ENCODE results near the gene IGF2BP2.
"Not testable (repeated sequence)": the region's sequence is repeated elsewhere in the genome, so short reads cannot be mapped to it uniquely, and the experiment has no call there.

The IGF2BP2 gene

GRCh38 chr3:185851046-185851445 lies 26.2 kb upstream of the IGF2BP2 start:
- TF ChIP-seq GATA1 (IDR thresholded peaks at IDR 0.05; ENCODE audit: low read depth, low read length) (no peak), POLR2A (IDR thresholded peaks at IDR 0.05; ENCODE audit: low read length) (no peak)
- DNase-seq, result no peak

GRCh38 chr3:185847506-185847905 lies 22.7 kb upstream of the IGF2BP2 start:
- no peak for TF ChIP-seq POLR2A (IDR thresholded peaks at IDR 0.05; ENCODE audit: low read length)
- no peak for TF ChIP-seq GATA1 (IDR thresholded peaks at IDR 0.05; ENCODE audit: low read depth, low read length)
- no peak for DNase-seq

GRCh38 chr3:185846037-185846436 lies 21.2 kb upstream of the IGF2BP2 start:
- no peak for TF ChIP-seq GATA1 (IDR thresholded peaks at IDR 0.05; ENCODE audit: low read depth, low read length)
- no peak for TF ChIP-seq POLR2A (IDR thresholded peaks at IDR 0.05; ENCODE audit: low read length)
- peak in 1 of 2 experiments; percentile 15 for DNase-seq

GRCh38 chr3:185844051-185844450 lies 19.2 kb upstream of the IGF2BP2 start:
- TF ChIP-seq POLR2A (IDR thresholded peaks at IDR 0.05; ENCODE audit: low read length) (no peak), GATA1 (IDR thresholded peaks at IDR 0.05; ENCODE audit: low read depth, low read length) (no peak)
- no peak for DNase-seq

GRCh38 chr3:185843635-185844034 lies 18.8 kb upstream of the IGF2BP2 start:
- no peak for DNase-seq
- TF ChIP-seq GATA1 (IDR thresholded peaks at IDR 0.05; ENCODE audit: low read depth, low read length) (no peak), POLR2A (IDR thresholded peaks at IDR 0.05; ENCODE audit: low read length) (no peak)

- DNase-seq, result no peak
- TF ChIP-seq GATA1 (IDR thresholded peaks at IDR 0.05; ENCODE audit: low read depth, low read length), result no peak
- no peak for TF ChIP-seq POLR2A (IDR thresholded peaks at IDR 0.05; ENCODE audit: low read length)
Measured at GRCh38 chr3:185843126-185843525, 18.3 kb upstream of the IGF2BP2 start.

- no peak for DNase-seq
- TF ChIP-seq GATA1 (IDR thresholded peaks at IDR 0.05; ENCODE audit: low read depth, low read length) (no peak), POLR2A (IDR thresholded peaks at IDR 0.05; ENCODE audit: low read length) (no peak)
Measured at GRCh38 chr3:185842241-185842640, 17.4 kb upstream of the IGF2BP2 start.

- not testable (repeated sequence) for DNase-seq
Measured at GRCh38 chr3:185838417-185838989, 13.7 kb upstream of the IGF2BP2 start.

- TF ChIP-seq GATA1 (IDR thresholded peaks at IDR 0.05; ENCODE audit: low read depth, low read length), result no peak
- TF ChIP-seq POLR2A (IDR thresholded peaks at IDR 0.05; ENCODE audit: low read length), result no peak
- no peak for DNase-seq
Measured at GRCh38 chr3:185837414-185837813, 12.6 kb upstream of the IGF2BP2 start.

GRCh38 chr3:185831990-185832389 lies 7.1 kb upstream of the IGF2BP2 start:
- TF ChIP-seq GATA1 (IDR thresholded peaks at IDR 0.05; ENCODE audit: low read depth, low read length) (no peak), POLR2A (IDR thresholded peaks at IDR 0.05; ENCODE audit: low read length) (no peak)
- DNase-seq, result peak in 1 of 2 experiments; percentile 23

GRCh38 chr3:185831195-185831594 lies 6.4 kb upstream of the IGF2BP2 start:
- TF ChIP-seq GATA1 (IDR thresholded peaks at IDR 0.05; ENCODE audit: low read depth, low read length), result no peak
- no peak for TF ChIP-seq POLR2A (IDR thresholded peaks at IDR 0.05; ENCODE audit: low read length)
- no peak for DNase-seq

GRCh38 chr3:185830018-185830797 lies 5.4 kb upstream of the IGF2BP2 start:
- no peak for DNase-seq
- no peak for TF ChIP-seq POLR2A (IDR thresholded peaks at IDR 0.05; ENCODE audit: low read length)
- no peak for TF ChIP-seq GATA1 (IDR thresholded peaks at IDR 0.05; ENCODE audit: low read depth, low read length)

GRCh38 chr3:185828755-185829154 lies 3.9 kb upstream of the IGF2BP2 start:
- TF ChIP-seq POLR2A (IDR thresholded peaks at IDR 0.05; ENCODE audit: low read length) (no peak), GATA1 (IDR thresholded peaks at IDR 0.05; ENCODE audit: low read depth, low read length) (no peak)

GRCh38 chr3:185827595-185828344 lies 2.9 kb upstream of the IGF2BP2 start:
- no peak for TF ChIP-seq GATA1 (IDR thresholded peaks at IDR 0.05; ENCODE audit: low read depth, low read length)
- peak in 1 of 2 experiments; percentile 61 for DNase-seq

More at GRCh38 chr3:185828755-185829154, 3.9 kb upstream of the IGF2BP2 start:
- no peak for DNase-seq
